Heart left ventricle (tissue), 13 donors: Measurements from ENCODE around the gene RIC3.

ENCODE experiments used
- POLR2A ChIP-seq, 2 donors: fragments of 450-650 bp; IDR thresholded peaks; one replicate each; pipeline ENCODE4 v1.6.1; 2017; ENCODE audit warnings: antibody characterized with exemption in 2 of 2, mild to moderate bottlenecking in 2 of 2, moderate library complexity in 2 of 2
- TF ChIP-seq, protein P1 (sequence below), 12 donors: fragments of 200-600 bp; sonication (generic) in 4 of 12; IDR thresholded peaks; one replicate each; pipeline versions ENCODE4 v1.5.0 to v1.8.0; 2018 to 2022; ENCODE audit warnings: antibody characterized with exemption in 12 of 12, mild to moderate bottlenecking in 5 of 12
- donor health status: ischemic (EF 13 %, LVEDD 7.1; RV severe dilation, severe dysfunction).
- donor health status: DM: no; HTN: yes; CAD: no.
- donor health status: DM: no; HTN: no; CAD: no.
- donor health status: ischemic (EF 25% LVEDD 6.9; RV normal size, moderate dysfunction).
- donor health status: ischemic (EF 25% LVEDD 5.7; RV mildly dilated, moderate dysfunction).
- donor health status: ischemic (EF 35%, LVEDD 5.7; RV mildly dilated, moderate dysfunction).
- donor health status: nonischemic (EF 11% LVEDD 7.7; RV severe dilation, severe dysfunction).
- donor health status: DM: yes; HTN: yes; CAD: no.
- donor health status: PGD.
- donor health status: ischemic (EF 29% LVEDD 5.4; RV normal size, mild dysfunction).
- donor health status: nonischemic (EF 23%, LVEDD 6.1; RV moderate dilation, normal function).

DNA sequence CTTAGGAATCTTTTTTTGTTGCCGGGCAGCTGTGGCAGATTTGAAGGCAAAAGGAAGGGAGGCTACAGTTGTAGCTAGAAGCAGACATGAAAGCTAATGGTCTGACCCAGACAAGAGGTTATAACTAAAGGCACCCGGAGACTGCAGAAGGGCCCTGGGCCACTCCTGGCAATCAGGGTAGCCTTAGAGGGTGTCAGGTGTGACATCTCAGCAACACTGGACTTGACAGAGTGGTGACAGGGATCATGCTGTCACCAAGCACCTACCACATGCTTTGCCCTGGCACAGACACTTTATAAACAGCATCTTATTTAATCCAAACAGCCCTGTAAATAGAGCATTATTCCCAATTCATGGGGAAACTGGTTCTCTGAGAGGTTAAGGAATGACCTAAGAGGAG lies 62.1 kb downstream of the RIC3 start:
- TF ChIP-seq, protein P1, sequence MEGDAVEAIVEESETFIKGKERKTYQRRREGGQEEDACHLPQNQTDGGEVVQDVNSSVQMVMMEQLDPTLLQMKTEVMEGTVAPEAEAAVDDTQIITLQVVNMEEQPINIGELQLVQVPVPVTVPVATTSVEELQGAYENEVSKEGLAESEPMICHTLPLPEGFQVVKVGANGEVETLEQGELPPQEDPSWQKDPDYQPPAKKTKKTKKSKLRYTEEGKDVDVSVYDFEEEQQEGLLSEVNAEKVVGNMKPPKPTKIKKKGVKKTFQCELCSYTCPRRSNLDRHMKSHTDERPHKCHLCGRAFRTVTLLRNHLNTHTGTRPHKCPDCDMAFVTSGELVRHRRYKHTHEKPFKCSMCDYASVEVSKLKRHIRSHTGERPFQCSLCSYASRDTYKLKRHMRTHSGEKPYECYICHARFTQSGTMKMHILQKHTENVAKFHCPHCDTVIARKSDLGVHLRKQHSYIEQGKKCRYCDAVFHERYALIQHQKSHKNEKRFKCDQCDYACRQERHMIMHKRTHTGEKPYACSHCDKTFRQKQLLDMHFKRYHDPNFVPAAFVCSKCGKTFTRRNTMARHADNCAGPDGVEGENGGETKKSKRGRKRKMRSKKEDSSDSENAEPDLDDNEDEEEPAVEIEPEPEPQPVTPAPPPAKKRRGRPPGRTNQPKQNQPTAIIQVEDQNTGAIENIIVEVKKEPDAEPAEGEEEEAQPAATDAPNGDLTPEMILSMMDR (IDR thresholded peaks at IDR 0.05): no peak
- no peak for TF ChIP-seq POLR2A (IDR thresholded peaks at IDR 0.05)
